GM21825 (cell line): ENCODE results near the gene SSBP1.
"Not testable (repeated sequence)": the region's sequence is repeated elsewhere in the genome, so short reads cannot be mapped to it uniquely, and the experiment has no call there.

Experiments used
- ATAC-seq: cut with Tn5 transposase; IDR thresholded peaks from one replicate; pipeline ENCODE4 v1.9.1; 2021; ENCODE audit warnings: mild to moderate bottlenecking, moderate library complexity; ENCODE audit not compliant: unreplicated experiment

The SSBP1 gene

DNA sequence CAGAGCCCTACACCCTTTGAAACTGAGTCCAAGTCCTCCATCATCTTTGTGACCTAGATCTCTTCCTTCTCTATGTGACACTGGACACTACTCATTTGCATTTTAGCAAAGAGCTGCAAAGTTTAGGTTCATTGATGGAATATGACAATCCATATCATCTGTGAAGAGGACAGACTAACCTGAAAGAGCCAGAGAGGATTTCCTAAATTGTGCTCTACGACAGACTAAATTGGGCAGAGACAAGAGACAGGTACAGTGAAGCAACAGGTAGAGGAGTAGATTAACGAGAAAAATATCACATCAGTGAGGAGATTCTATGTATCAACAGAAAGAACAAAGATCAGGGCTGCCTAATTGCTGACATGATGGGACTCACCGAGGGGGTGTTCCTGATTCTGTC lies 25.6 kb downstream of the SSBP1 start, which contains the start of gene TAS2R3:
TAS2R3 (plus strand) TSS at position 301 of the 400 bp plus-strand sequence; CDS start at position 363, 62 bp downstream.
- no peak for ATAC-seq

- not testable (repeated sequence) for ATAC-seq
Measured at GRCh38 chr7:141770083-141770583, 32.0 kb downstream of the SSBP1 start.

- no peak for ATAC-seq
Measured at GRCh38 chr7:141776374-141776773, 38.2 kb downstream of the SSBP1 start, which contains the start of gene TAS2R4. Gene TAS2R4, plus strand, starts transcription at chr7:141776674. Its CDS starts 1,815 bp downstream, at chr7:141778489.

DNA sequence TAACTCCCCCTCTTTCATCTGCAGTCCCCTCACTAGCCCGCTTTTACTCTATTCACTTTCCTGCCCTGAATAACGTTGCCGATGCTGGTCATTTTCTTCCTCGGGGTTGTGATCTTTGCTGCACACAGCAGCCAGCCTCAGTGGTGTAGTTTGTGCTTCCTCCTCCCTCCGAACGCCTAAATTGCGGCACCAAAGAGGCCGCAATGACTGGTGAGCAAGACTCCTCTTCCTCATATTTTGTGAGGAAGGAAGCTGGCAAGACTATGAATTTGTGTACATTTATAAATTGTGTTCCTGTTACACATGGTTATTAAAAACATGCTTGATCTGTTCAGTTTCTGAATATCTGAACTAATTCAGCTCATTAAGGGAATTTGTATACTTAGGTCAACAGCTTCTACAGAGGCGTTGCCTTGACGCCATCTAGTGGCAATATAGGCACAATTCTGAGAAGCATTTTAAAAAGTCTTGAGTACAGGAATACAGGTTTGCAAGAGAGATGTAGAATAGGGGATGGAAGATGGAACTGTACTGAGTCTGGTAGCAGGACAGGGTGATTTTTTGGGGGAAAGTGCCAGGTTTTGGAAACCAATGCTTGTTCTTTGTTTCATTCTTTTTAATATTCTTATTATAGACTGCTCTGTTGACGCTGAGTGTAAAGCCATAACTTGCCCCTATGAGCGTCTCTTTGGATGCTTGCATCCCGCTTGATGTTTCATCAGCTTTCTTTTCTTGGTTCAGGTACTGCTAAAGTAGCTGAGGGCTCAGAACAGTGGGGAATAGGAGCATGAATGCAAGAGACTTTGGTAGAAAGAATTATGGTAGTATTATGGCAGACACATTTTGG lies 47.8 kb downstream of the SSBP1 start:
- ATAC-seq, result peak; percentile 86

GRCh38 chr7:141788296-141788695 lies 50.1 kb downstream of the SSBP1 start:
- ATAC-seq, result no peak

DNA sequence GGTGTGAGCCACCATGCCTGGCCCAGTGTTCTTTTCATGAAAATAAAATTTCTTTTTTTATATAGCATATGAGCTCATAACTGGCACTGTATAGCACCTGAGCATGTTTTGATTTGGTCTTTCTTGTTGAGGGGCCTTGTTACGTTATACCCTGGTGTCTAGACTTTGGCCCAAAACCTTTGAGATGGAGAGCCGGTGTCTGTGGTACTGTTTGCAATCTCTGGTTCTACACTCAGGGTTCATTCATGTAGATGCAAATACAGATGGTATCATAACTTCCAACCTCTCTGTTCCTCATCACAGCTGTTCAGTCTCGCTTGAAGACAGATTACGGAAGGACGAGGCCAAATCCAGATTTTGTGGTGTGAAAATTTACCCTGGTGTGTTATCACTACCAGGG lies 51.8 kb downstream of the SSBP1 start, which contains the start of gene TAS2R5:
TAS2R5 (plus strand) TSS at position 301 of the 400 bp plus-strand sequence. CDS start 145 bp downstream, outside the sequence.
- ATAC-seq, result no peak

GRCh38 chr7:141792526-141792925 lies 54.4 kb downstream of the SSBP1 start:
- ATAC-seq, result no peak
